HTR-8/SVneo (cell line): Measurements from ENCODE around the gene NXN.
A peak's percentile ranks its signal among the peaks of the same experiment; 100 is the strongest.
"Not testable (repeated sequence)": the region's sequence is repeated elsewhere in the genome, so short reads cannot be mapped to it uniquely, and the experiment has no call there.

ENCODE experiments used
- DNase-seq: peaks from one replicate; pipeline ENCODE4 v3.0.0; 2011; ENCODE audit warnings: low spot score, mixed read lengths; ENCODE audit not compliant: insufficient read length
- FAIRE-seq: peaks from 2 replicates; lab custom pipeline; 2011; peaks lifted over from hg19 to GRCh38; lab: Jason Lieb, UNC

The NXN gene

DNA sequence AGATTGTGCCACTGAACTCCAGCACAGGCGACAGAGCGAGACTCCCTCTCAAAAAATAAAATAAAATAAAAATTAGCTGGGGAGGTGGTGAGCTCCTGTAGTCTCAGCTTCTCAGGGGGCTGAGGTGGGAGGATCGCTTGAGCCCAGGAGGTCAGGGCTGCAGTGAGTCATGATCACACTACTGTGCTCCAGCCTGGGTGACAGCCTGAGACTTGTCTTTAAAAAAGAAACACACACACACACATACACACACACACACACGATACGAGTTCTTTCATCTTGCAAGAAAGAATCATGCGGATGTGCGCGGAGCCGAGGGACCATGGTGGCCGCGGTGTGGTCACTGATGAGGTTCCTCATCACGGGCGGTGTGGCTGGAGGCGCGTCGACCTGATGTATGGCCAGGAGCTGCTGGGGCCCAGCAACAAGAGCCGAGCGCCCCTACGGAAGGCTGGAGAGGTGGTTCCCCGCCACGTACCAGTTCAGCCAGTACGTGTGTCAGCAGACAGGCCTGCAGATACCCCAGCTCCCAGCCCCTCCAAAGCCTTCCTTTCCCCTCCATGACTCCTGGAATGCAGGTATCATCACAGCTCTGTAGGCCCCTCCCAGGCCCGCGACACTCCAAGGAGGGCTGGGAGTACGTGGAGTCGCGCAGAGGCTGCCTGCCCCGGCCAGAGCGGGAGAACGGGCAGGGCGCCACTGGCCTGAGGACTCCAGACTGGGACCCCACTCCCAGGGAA, 20.7 kb downstream of the NXN start:
- FAIRE-seq (peak; percentile 51), DNase-seq (no peak)

DNA sequence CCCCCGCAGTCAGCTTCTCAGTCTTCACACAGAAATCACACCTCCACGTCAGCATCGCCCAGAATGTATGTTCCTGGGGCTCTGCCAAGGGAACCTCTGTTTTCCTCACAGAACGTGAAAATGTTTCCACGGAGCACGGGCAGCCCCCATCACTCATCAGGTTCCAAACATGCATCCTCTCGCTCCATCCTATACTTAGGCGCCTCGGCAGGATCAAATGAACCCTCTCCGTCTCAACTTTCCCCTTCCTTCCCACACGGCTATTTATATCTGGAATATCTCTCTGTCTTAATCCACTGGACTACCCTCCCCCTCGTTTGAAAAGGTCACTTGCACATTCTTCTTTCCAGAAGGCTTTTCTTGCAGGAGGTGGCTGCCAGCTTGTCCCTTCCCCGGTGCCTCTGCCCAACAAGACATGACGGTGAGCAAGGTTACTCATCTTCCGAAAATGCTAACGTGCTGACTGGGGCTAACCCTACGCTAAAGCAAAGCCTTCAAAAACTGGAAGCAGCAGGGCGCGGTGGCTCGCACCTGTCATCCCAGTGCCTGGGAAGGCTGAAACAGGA, 21.6 kb downstream of the NXN start:
- DNase-seq, result no peak
- peak; percentile 33 for FAIRE-seq

DNA sequence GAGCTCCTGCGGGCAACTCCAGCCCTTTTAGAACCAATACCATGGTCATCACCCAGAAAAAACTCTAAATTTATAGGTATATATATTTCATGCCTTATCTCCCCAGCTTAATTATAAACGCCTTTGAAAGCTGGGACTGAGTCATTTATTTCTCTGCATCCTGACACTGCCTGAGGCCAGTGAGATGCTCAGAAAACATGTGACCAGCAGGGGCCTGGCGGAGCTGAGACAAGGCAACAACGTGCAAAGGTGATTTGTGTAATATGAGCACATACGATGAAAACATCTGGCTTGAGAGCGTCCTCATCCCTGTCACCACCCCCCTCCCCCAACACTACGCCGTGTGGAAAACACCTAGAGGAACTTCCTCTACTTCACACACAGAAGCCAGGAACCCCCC, 22.7 kb downstream of the NXN start:
- DNase-seq (peak; percentile 78), FAIRE-seq (peak; percentile 80)

DNA sequence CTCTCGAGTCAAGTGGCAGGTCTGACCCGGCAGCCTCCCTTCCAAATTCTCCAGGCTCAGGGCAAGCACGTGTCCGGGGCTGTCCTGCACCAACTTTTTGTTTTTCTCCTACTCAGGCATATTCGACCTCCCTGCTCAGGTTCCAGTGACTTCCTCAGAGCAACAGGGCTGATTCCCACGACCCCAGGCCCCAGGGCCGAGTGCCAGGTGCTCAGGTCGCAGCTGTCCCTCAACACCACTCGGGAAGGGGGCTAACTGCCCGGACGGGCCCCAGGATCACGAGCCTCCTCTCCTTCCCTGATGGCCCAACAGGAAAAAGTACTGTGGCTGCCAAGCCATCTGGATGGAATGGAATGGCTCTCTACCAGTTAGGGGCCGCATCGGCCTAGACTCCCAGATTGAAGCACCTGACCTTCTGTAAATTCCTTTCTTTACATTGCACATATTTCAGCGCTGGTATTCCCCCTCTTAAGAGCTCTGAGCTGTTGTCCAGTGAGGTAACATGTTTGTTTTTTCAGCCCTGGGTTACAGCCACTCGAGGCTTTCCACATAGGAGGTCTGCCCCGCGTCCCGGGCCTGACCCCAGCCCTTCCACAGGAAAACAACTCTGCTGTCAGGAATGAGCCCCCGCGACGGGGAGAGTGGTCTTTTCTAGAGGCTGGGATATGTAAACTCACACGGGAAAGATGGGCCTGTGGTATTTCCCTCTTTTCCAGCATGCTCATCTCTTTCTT, 25.0 kb downstream of the NXN start:
- DNase-seq (peak; percentile 84), FAIRE-seq (peak; percentile 76)

DNA sequence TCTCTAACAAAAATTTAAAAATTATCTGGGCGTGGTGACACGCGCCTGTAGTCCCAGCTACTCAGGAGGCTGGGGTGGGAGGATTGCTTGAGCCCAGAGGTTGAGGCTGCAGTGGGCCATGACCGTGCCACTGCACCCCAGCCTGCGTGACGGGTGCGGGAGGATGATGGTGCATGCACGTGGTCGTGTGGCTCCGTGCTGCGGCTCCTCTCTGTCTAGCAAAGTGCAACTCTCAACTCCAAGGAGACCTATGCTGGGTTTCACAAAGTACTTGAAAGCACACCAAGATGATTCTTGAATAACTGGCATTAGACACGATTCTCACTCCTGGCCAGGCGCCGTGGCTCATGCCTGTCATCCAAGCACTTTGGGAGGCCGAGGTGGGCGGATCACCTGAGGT, 25.8 kb downstream of the NXN start:
- no peak for FAIRE-seq
- DNase-seq, result no peak

DNA sequence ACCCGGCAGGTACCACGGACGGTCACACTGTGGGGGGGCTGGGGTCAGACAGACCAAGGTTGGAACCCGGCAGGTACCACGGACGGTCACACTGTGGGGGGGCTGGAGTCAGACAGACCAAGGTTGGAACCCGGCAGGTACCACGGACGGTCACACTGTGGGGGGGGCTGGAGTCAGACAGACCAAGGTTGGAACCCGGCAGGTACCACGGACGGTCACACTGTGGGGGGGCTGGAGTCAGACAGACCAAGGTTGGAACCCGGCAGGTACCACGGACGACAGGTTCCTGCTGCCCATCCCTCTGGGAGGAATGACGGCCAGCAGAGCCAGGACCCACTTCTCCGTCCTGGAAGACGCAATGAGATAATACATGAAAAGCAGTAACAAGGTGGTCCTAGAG, 27.0 kb downstream of the NXN start:
- peak; percentile 93 for FAIRE-seq

DNA sequence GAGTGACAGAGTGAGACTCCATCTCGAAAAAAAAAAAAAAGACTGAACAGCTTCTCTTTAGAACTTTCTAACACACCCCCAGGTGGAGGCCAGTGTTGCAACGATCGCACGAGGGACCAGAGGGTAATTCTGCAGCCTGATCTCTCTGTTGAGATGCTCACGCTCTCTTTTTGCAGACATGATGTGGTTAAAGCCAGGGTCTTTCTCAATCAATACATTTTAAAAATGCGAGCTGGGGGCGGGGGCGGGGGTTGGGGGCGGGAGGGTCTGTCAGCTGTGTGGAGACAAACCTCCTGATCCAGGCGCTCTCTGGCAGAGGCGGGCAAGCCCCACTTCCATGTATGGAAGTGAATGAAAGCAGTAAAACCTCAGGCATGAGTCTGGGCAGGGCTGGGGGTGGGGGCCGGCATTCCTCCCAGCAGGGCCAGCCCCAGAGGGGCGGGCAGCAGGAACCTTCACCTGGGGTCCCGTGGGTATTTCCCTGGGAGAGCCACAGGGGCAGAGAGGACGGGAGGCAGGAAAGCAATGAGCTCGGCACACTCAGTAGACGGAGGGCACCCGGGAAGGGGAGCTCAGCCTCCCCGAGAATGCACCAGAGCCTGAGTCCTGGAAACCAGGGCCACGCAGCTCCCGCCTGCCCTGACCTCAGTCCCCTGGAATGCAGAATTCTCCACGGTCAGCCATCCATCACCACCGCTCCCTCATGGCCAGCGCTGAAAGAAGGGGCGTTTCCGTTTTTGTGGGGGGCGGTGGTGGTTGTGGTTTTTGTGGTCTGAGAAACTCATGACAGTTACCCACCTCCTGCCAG, 28.0 kb downstream of the NXN start:
- FAIRE-seq (peak; percentile 97), DNase-seq (peak; percentile 93)

More for the DNA sequence above, 27.0 kb downstream of the NXN start:
- not testable (repeated sequence) for DNase-seq

DNA sequence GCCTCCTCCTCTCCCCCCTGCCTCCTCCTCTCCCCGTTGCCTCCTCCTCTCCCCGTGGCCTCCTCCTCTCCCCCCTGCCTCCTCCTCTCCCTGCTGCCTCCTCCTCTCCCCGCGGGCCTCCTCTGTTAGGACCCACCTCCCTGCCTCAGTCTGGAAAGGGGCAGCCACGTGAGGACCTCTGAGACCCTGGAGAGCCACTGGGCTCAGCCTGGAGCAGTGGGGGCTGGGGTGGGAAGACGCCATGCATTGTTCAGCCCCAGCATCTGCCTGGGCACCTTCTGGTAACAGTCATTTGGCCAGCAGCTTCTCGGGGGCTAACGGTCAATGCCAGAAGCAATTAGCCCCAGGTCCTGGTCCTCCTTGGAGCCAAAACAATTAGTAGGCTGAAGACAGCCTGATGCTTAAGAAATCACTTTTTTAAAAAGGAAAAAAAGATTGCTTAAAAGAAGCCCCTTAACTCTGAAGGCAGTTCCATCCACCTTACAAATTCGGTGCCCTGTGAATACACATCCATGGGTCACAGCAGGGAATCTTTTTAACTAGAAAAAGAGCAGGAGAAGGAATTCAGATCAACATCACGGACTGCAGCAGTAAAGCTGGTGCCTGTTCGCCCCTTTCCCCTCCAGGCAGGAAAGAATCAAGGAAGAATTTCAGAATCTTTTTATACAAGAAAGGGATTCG, 29.8 kb downstream of the NXN start:
- no peak for FAIRE-seq
- no peak for DNase-seq

DNA sequence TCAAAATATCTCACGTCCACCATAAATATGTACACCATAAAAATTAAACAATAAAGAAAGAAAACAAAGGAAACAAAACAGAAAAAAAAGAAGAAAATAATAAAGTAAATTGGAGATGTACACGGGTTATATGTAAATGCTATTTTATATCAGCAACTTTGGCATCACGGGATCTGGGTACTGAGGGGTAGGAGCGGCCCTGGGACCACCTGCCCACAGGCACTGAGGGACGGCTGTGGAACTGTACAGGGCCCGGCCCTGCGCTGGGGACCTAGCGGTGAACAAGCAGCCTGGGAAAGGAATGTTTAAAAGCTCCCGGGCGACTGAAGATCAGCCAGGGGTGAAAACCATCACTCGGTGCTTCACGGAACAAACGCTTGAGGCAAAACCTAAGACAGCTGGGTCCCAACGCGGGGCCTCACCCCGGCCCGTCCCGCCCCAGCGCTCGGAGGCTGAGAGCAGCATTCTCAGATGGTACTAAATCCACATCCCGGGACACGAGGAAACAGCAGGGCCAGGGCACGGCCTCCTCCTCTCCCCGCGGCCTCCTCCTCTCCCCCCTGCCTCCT, 31.2 kb downstream of the NXN start:
- DNase-seq (no peak), FAIRE-seq (no peak)

DNA sequence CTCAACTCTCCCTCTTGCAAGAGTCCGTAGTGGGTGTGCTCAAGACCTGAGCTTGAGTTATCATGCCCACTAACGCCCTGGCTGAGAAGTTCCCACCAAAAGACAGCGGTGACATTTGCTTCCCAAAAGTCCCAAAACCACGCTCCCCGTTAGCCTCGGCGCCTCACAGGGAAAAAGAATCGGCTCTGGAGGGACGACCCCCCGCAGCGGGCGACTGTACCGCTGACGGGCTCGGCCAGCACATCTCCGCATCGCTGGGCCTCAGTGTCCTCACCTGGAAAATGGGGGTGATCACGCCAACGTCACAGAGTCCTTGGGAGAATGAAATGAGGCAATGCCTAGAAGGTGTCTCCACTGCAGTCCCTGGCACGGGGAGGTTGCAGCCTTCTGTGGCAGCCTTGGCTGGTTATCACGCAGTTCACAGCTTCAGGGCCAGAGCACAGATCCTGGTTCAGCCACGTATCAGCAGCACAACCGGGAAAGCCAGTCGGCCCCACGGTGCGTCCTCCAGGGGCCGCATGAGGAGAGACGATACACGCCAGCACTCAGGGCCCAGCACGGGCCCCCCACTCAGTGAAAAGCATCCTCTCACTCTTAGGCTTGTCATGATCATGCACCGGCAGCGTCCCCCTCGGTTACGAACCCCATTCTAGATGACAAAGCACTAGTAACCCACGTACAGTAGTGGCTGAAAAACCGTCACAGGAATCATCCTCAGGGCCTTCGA, 32.9 kb downstream of the NXN start:
- no peak for FAIRE-seq

DNA sequence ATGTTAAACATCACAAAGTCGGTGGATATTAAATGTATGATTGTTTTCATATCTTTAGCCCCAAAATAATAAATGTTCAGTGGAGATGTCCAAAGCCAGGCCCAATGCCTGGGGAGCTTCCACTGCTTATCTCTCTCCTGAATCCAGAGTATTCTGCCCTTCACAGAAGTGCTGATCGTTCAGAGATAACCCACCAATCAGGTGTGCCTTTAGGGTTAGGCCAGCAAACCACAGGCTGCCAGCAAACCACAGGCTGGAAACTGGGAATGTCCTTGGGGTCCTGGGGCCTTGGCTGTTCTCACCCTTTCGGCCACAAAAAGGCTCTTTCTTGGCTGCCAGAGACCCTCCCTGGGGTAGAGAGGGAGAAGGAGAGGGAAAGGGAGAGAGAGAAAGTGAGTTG, 33.9 kb downstream of the NXN start:
- DNase-seq (no peak), FAIRE-seq (no peak)

More for the DNA sequence above, 32.9 kb downstream of the NXN start:
- no peak for DNase-seq

DNA sequence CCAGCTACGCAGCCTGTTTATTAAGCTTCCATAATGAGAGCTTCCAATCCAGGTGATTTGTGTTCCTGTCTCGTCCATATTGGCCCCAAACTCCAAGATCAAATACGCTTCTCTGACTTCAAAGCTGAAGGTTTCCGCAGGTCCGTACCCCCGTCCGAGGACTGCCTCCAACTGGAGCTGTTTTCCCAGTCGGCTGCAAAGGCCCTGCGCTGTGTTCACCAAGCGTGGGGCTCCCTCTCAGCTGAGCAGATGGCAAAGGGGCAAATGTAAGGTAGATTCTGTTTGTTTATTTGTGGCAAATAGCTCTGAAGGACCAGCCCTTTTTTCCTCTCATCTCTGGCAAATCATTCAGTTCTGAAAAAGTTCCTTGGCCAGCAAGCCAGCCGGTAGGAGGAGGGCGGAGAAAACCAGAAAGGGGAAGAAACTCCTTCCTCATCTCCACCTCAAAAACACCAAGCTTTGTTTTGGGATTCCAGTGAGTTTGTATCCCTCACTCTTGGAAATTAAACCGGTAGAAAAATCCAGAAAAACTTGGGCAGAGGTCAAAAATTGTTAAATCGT, 35.2 kb downstream of the NXN start:
- DNase-seq, result no peak
- no peak for FAIRE-seq

DNA sequence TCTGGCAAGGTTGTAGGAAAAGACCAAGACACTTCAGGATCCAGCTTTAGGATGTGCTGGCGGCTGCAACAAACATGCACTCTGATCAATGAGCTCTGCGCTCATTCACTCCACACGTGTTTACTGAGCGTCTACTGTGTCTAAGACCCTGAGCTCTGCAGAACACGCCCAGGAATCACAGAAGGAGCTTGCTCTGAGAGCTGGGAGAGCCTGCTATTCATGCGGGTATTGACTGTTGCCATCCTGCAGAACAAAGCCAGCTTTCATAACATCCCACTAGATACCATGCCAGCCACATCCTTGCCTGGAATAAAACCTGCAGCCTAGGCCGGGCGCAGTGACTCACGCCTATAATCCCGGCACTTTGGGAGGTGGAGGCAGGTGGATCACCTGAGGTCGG, 44.1 kb downstream of the NXN start:
- DNase-seq (no peak), FAIRE-seq (no peak)

DNA sequence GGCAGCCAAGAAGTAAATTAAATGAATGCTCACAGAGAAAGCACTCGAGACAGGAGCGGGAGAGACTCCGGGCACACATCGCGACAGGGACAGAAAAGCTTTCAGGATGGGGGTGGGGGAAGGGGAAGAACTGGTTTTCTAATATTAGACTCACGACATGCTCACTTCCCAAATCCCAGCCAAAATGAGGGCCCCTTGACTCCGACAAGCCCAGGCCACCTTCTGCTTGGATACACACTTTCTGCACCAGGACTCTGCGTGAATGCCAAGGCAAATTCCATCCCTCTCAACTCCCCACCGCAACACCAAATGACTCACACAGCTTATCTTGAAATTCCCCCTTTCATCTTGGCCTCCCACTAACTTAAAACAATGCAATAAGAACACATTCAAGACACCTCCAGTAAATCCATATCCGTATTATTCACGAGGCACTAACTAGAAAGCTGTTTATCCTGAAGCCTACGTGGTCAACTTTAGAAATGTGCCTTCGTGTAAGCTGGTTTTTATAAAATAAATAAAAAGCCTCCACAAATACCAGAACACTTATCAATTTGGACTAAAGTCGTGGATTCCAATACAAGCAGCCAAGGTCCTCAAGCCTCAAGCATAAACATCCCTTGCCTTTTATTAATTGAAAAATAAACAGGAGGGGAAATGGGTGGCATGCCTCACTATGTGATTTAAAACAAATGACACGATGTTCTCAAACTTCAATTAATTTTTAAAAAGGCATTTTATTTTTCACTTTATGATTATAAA, 46.1 kb downstream of the NXN start:
- peak; percentile 91 for DNase-seq
- FAIRE-seq, result peak; percentile 90

DNA sequence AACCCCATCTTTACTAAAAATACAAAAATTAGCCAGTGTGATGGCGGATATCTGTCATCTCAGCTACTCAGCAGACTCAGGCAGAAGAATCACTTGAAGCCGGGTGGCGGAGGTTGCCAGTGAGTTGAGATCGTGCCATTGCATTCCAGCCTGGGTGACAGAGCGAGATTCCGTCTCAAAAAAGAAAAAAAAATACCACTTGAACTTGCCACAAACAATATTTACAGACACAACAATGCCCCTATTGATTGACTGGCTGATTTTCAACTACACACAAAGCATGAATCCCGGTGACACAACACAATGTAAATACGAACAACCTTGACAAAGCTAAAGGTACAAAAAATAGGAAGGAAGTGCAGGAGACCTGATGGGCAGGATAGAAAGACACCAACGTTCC, 49.3 kb downstream of the NXN start:
- FAIRE-seq (no peak), DNase-seq (no peak)

DNA sequence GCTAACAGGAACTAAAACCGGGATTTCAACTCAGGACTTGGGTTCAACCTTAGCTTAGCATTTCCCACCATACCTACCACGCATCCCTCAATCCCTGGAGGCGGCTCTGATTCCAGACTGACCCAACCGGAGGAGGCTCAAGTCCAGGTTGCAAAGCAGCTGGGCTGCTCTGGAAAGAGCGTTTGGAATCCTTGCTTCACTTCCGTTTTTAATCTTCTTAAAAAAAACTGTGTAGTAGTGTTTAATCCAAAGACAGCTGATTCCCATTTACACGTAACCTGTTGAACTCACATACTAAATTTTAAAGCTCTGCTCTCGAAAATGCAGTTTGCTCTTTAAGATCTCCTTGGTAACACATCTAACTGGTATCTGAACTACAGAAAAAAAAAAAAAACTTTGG, 50.0 kb downstream of the NXN start:
- no peak for FAIRE-seq
- no peak for DNase-seq

DNA sequence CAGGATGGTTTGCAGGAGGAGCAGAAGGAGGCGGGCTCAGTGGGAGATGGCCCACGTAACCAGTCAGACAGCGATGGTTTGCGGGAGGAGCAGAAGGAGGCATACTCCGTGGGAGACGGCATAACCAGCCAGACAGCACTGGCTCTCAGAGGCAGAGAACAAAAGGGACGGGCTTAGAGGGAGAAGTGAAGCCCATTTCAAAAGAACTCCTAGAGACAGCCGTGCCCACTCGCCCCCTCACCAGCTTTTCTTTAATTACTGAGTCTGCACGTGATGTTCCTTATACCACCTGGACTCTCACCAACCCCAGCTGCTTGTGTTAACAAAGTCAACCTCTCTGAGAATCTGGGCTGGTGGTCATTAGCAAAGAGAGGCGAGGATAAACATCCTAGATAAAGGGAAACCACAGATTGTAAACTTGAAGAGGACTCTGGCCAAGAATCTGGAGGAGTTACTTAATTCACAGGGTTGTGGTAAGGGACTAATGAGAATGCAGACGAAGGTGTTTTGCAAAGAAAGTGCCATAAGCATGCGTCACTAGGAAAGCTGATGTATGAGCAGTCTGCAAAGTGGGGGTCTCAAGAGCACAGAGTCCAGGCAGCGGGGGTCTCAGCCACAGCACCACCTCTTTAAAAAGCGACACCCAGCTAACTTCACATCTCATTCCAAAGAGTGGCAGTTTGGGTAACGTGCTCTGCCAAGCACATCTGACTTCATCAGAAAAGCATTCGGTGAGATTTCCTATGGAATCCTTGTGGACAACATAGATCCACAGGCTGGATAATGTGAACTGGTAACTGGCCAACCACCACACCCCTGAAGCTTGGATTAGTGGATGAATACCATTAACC, 51.7 kb downstream of the NXN start:
- peak; percentile 94 for FAIRE-seq
- peak; percentile 92 for DNase-seq
